Measurements from ENCODE around the gene SIX4. TPM values are rescaled to one million over a fixed set of nuclear protein-coding genes. Genes with fewer than 3 reads are reported as not detected.

Gene SIX4
- total RNA-seq, 1 experiment from 2014 or later: 4.3 TPM

DNA sequence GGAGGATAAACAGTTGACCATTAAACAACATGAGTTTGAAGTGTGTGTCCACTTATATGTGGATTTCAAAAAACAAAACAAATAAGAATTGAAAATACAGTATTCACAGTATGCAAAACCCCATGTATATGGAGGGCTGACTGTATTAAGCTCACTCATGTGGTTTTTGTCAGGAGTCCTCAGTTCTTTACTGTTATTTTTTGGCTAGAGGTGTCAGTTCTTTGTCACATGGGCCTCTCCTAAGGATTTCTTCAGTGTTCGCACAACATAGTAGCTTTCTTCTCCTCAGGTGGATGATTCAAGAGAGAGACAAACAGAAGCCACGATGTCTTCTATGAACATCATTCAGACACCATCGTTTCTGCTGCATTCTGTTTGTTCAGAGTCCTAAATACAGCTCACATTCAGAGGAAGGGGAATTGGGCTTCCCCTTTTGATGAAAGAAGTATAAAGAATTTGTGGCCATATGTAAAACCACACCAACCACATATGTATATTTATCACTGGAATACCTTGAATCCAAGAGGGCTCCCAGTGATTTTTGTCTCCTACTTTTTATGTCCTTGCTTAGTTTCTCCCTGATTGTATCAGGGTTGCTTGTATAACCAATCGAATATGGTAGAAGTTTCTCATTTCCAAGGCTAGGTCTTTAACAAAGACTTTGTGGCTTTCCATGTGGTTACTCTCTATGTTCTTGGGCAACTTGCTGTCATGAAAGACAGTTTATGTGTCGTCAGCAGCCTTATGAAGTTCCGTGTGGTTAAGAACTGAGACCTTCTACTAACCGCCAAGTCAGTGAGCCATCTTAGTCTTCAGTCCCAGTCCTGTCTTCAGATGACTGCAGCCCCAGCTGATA is 29.3 kb upstream of the SIX4 start:
- Histone ChIP-seq H3K27me3 (replicated peaks; ENCODE audit: control insufficient read depth, insufficient read depth, low read length) (no peaks in the 10 kb centered on the region), H3K9me3 (no peaks in the 10 kb centered on the region), H3K4me1 (no peaks in the 10 kb centered on the region), H3K36me3 (ENCODE audit: control insufficient read depth, insufficient read depth, low read length) (no peaks in the 10 kb centered on the region), H3K4me3 (ENCODE audit: low read depth, low read length) (no peak overlapping the region)
- Mint-ChIP-seq H3K27ac (ENCODE audit: unreplicated experiment) (no peak overlapping the region), H3K4me1 (ENCODE audit: low read depth, unreplicated experiment) (no peaks in the 10 kb centered on the region), H3K4me3 (ENCODE audit: unreplicated experiment) (no peak overlapping the region), H3K9me3 (ENCODE audit: unreplicated experiment) (no peaks in the 10 kb centered on the region), H3K36me3 (ENCODE audit: insufficient read depth, unreplicated experiment) (no peaks in the 10 kb centered on the region), H3K27me3 (ENCODE audit: insufficient read depth, unreplicated experiment) (no peaks in the 10 kb centered on the region)
- intact Hi-C loops (cut with micrococcal nuclease; ENCODE audit: unreplicated experiment): no loop called here
- no peak for DNase-seq
- ChIA-PET CTCF (no interaction called here), POLR2A (no interaction called here)
- TF ChIP-seq, protein P1, sequence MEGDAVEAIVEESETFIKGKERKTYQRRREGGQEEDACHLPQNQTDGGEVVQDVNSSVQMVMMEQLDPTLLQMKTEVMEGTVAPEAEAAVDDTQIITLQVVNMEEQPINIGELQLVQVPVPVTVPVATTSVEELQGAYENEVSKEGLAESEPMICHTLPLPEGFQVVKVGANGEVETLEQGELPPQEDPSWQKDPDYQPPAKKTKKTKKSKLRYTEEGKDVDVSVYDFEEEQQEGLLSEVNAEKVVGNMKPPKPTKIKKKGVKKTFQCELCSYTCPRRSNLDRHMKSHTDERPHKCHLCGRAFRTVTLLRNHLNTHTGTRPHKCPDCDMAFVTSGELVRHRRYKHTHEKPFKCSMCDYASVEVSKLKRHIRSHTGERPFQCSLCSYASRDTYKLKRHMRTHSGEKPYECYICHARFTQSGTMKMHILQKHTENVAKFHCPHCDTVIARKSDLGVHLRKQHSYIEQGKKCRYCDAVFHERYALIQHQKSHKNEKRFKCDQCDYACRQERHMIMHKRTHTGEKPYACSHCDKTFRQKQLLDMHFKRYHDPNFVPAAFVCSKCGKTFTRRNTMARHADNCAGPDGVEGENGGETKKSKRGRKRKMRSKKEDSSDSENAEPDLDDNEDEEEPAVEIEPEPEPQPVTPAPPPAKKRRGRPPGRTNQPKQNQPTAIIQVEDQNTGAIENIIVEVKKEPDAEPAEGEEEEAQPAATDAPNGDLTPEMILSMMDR (IDR thresholded peaks at IDR 0.05; ENCODE audit: insufficient read depth in 1 of 2, low read depth in 1 of 2, low read length in 1 of 2, severe bottlenecking in 1 of 2, unreplicated experiment in 1 of 2): no peak
- BruUV-seq (replicated peaks): no TSS peak

DNA sequence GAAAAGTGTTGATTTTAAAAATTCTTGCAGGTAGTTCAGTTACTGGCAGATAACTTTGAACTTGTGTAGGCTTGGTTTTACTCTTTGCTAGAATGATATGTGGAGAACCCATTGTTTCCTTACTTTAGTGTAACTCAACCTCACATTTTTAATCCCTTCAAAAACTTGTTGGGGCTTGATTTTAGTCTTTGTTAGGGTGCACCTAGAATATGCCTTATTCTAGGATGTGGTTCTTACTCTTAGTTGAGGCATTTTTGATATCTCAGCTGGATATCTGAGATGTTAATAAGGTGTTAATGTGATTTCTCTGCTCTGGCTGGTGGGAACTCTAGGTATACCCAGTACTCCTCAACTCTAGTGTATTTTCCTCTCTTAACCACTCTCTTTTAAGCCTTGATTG is 20.4 kb upstream of the SIX4 start:
- CTCF ChIA-PET: no interaction called here
- no TSS peak for BruUV-seq (replicated peaks)

GRCh38 chr14:60738843-60739508 is 14.8 kb upstream of the SIX4 start:
- no peak for DNase-seq
- no peaks in the 10 kb centered on the region for H3K9me3 ChIP-seq
- no peaks in the 10 kb centered on the region for H3K36me3 ChIP-seq (ENCODE audit: control insufficient read depth, insufficient read depth, low read length)
- Mint-ChIP-seq H3K4me3 (ENCODE audit: unreplicated experiment) (no peak overlapping the region), H3K9me3 (ENCODE audit: unreplicated experiment) (no peaks in the 10 kb centered on the region), H3K27ac (ENCODE audit: unreplicated experiment) (no peak overlapping the region), H3K36me3 (ENCODE audit: insufficient read depth, unreplicated experiment) (peaks cover 6% of the 10 kb centered on the region), H3K4me1 (ENCODE audit: low read depth, unreplicated experiment) (peaks cover 6% of the 10 kb centered on the region), H3K27me3 (ENCODE audit: insufficient read depth, unreplicated experiment) (no peaks in the 10 kb centered on the region)
- H3K4me1 ChIP-seq: peaks cover 8% of the 10 kb centered on the region; the same call in 1 of the 2 replicates
- no peak overlapping the region for H3K4me3 ChIP-seq (ENCODE audit: low read depth, low read length)
- ChIA-PET POLR2A (no interaction called here), CTCF (no interaction called here)
- intact Hi-C loops (cut with micrococcal nuclease; ENCODE audit: unreplicated experiment): no loop called here
- no peaks in the 10 kb centered on the region for H3K27me3 ChIP-seq (replicated peaks; ENCODE audit: control insufficient read depth, insufficient read depth, low read length)
- TF ChIP-seq, protein P1 (IDR thresholded peaks at IDR 0.05; ENCODE audit: insufficient read depth in 1 of 2, low read depth in 1 of 2, low read length in 1 of 2, severe bottlenecking in 1 of 2, unreplicated experiment in 1 of 2): no peak
- BruUV-seq (replicated peaks): no TSS peak

More for the DNA sequence above, 20.4 kb upstream of the SIX4 start:
- H3K27me3 ChIP-seq (replicated peaks; ENCODE audit: control insufficient read depth, insufficient read depth, low read length): no peaks in the 10 kb centered on the region
- POLR2A ChIA-PET: no interaction called here
- H3K36me3 ChIP-seq (ENCODE audit: control insufficient read depth, insufficient read depth, low read length): no peaks in the 10 kb centered on the region
- no peaks in the 10 kb centered on the region for H3K4me1 Mint-ChIP-seq (ENCODE audit: low read depth, unreplicated experiment)
- no peaks in the 10 kb centered on the region for H3K9me3 ChIP-seq
- no peak overlapping the region for H3K27ac Mint-ChIP-seq (ENCODE audit: unreplicated experiment)
- TF ChIP-seq, protein P1 (IDR thresholded peaks at IDR 0.05; ENCODE audit: insufficient read depth in 1 of 2, low read depth in 1 of 2, low read length in 1 of 2, severe bottlenecking in 1 of 2, unreplicated experiment in 1 of 2): no peak
- no peaks in the 10 kb centered on the region for H3K36me3 Mint-ChIP-seq (ENCODE audit: insufficient read depth, unreplicated experiment)
- H3K4me3 Mint-ChIP-seq (ENCODE audit: unreplicated experiment): no peak overlapping the region
- H3K9me3 Mint-ChIP-seq (ENCODE audit: unreplicated experiment): no peaks in the 10 kb centered on the region
- intact Hi-C loops (cut with micrococcal nuclease; ENCODE audit: unreplicated experiment): no loop called here
- no peaks in the 10 kb centered on the region for H3K27me3 Mint-ChIP-seq (ENCODE audit: insufficient read depth, unreplicated experiment)
- no peak overlapping the region for H3K4me3 ChIP-seq (ENCODE audit: low read depth, low read length)
- no peak for DNase-seq
- no peaks in the 10 kb centered on the region for H3K4me1 ChIP-seq
